Endothelial cell (in vitro differentiated cells): ENCODE data around the gene DIPK1C. TPM values are rescaled to one million over a fixed set of nuclear protein-coding genes. Genes with fewer than 3 reads are reported as not detected.

ENCODE experiments used
- DNase-seq: peaks from one replicate; pipeline ENCODE4 v3.0.0; 2021; ENCODE audit warnings: low spot score
- H3K27ac Mint-ChIP-seq: one replicate; pipeline ENCODE4 v1.8.0; 2021; ENCODE audit warnings: mixed read lengths, inconsistent platforms; ENCODE audit not compliant: unreplicated experiment
- H3K27me3 Mint-ChIP-seq: one replicate; pipeline ENCODE4 v1.8.0; 2021; ENCODE audit warnings: mild to moderate bottlenecking, moderate library complexity, mixed read lengths, inconsistent platforms; ENCODE audit not compliant: unreplicated experiment
- H3K36me3 Mint-ChIP-seq: one replicate; pipeline ENCODE4 v1.8.0; 2021; ENCODE audit warnings: mild to moderate bottlenecking, low read depth, mixed read lengths, inconsistent platforms; ENCODE audit not compliant: unreplicated experiment
- H3K4me1 Mint-ChIP-seq: one replicate; pipeline ENCODE4 v1.8.0; 2021; ENCODE audit warnings: mild to moderate bottlenecking, mixed read lengths, inconsistent platforms; ENCODE audit not compliant: unreplicated experiment
- H3K4me3 Mint-ChIP-seq: one replicate; pipeline ENCODE4 v1.8.0; 2021; ENCODE audit warnings: mild to moderate bottlenecking, mixed read lengths, inconsistent platforms; ENCODE audit not compliant: unreplicated experiment
- H3K9me3 Mint-ChIP-seq: one replicate; pipeline ENCODE4 v1.8.0; 2021; ENCODE audit warnings: mixed read lengths, inconsistent platforms; ENCODE audit not compliant: unreplicated experiment
- total RNA-seq: library from RNA; stranded (reverse); fragmentation: NEBNext Ultra II Directional; extraction: Animal tissue kit (Norgen Biotek cat#: 25700); gene quantifications from one replicate; pipeline ENCODE4 v1.2.1, GENCODE V29; 2021; ENCODE audit not compliant: unreplicated experiment
- TF ChIP-seq, protein P1 (sequence below): fragments of 200-600 bp; sonication (generic); IDR thresholded peaks from one replicate; pipeline ENCODE4 v1.5.0; 2021; ENCODE audit warnings: antibody characterized with exemption; ENCODE audit not compliant: unreplicated experiment

DIPK1C gene
- total RNA-seq, 1 donor from 2014 or later, result 0.21 TPM

DNA sequence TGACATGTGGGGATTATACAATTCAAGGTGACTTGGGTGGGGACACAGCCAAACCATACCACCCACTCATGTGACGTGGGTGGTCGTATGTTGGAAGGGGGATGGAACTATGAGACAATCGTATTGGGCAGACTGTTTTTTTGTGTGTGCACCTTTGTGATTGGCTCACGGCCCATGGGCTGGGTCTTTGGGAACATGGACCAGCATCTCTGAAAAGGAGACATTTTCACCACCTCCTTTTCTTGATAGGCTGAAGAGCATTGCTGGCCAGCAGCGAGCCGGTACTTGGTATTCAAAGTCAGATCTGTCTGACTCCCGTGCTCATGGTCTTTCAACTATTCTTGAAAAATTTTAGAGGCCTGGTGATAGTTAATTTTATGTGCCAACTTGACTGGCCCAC, 62.1 kb downstream of the DIPK1C start:
- Mint-ChIP-seq H3K27me3 (peaks cover 1% of the 10 kb centered on the region), H3K4me1 (peaks cover 5% of the 10 kb centered on the region), H3K27ac (no peak overlapping the region), H3K4me3 (no peak overlapping the region), H3K36me3 (no peaks in the 10 kb centered on the region), H3K9me3 (no peaks in the 10 kb centered on the region)
- no peak for DNase-seq
- TF ChIP-seq, protein P1, sequence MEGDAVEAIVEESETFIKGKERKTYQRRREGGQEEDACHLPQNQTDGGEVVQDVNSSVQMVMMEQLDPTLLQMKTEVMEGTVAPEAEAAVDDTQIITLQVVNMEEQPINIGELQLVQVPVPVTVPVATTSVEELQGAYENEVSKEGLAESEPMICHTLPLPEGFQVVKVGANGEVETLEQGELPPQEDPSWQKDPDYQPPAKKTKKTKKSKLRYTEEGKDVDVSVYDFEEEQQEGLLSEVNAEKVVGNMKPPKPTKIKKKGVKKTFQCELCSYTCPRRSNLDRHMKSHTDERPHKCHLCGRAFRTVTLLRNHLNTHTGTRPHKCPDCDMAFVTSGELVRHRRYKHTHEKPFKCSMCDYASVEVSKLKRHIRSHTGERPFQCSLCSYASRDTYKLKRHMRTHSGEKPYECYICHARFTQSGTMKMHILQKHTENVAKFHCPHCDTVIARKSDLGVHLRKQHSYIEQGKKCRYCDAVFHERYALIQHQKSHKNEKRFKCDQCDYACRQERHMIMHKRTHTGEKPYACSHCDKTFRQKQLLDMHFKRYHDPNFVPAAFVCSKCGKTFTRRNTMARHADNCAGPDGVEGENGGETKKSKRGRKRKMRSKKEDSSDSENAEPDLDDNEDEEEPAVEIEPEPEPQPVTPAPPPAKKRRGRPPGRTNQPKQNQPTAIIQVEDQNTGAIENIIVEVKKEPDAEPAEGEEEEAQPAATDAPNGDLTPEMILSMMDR, result no peak

DNA sequence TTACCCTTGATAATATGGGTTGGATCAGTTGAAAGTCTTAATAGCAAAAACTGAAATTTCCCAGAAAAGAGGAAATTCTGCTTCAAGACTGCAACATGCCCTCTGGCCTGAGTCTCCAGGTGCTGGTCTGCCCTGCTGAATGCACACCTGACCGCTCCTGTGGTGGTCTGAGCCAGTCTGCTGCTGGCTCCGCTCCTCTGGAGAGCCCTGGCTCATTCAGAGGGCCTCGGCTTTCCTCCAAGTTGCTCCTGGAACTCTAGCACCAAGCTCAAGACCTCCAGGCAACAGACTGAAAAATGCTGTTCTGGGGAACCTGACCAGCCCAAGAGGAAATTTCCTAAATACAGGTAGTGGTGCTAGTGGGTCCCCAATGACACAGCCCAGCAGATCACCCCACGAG, 64.8 kb downstream of the DIPK1C start:
- no peak overlapping the region for H3K27ac Mint-ChIP-seq
- DNase-seq, result no peak
- no peaks in the 10 kb centered on the region for H3K36me3 Mint-ChIP-seq
- no peaks in the 10 kb centered on the region for H3K27me3 Mint-ChIP-seq
- TF ChIP-seq, protein P1, result no peak
- peaks cover 18% of the 10 kb centered on the region for H3K4me1 Mint-ChIP-seq
- H3K9me3 Mint-ChIP-seq, result no peaks in the 10 kb centered on the region
- no peak overlapping the region for H3K4me3 Mint-ChIP-seq

DNA sequence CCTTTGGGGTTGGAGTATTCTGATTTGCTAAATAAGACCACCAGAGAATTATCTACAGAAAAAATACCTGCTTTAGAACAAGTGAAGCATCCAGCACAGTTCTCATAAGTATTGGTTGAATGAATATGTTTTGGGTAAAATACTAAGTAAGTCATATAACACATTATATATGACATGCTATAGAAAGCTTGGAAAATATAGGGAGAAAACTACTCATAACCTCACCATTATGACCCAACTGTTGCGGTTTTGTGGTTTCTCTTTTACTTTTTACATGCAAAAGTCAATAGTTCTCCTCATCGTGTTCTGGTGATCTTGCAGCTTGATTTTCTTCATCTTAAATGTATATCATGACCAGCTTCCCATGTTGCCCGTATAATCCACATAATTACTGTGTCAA, 66.2 kb downstream of the DIPK1C start:
- no peak for DNase-seq
- no peaks in the 10 kb centered on the region for H3K27me3 Mint-ChIP-seq

DNA sequence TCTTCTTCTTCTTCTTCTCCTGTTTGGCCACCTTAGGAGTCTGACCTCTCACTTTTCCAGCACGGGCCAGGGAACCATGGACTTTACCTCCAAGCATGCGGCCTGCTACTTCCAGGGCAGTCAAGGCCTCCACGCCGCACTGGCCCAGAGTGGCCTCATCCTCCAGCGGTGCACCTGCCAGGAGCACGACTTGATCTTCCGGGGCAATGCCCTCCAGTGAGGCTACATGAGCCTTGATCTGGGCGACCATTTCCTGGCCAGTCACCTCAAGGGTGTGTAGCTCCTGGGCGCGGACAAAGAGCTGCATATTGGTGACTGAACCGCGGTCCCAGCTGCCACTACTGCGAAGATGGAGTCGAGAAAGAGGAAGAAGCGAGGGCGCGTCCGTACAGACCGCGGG, 67.1 kb downstream of the DIPK1C start:
- no peaks in the 10 kb centered on the region for H3K9me3 Mint-ChIP-seq

More for the DNA sequence above, 66.2 kb downstream of the DIPK1C start:
- H3K9me3 Mint-ChIP-seq, result no peaks in the 10 kb centered on the region
- H3K36me3 Mint-ChIP-seq, result no peaks in the 10 kb centered on the region
- no peak overlapping the region for H3K4me3 Mint-ChIP-seq
- H3K4me1 Mint-ChIP-seq, result peaks cover 18% of the 10 kb centered on the region
- no peak overlapping the region for H3K27ac Mint-ChIP-seq
- TF ChIP-seq, protein P1, result no peak

DNA sequence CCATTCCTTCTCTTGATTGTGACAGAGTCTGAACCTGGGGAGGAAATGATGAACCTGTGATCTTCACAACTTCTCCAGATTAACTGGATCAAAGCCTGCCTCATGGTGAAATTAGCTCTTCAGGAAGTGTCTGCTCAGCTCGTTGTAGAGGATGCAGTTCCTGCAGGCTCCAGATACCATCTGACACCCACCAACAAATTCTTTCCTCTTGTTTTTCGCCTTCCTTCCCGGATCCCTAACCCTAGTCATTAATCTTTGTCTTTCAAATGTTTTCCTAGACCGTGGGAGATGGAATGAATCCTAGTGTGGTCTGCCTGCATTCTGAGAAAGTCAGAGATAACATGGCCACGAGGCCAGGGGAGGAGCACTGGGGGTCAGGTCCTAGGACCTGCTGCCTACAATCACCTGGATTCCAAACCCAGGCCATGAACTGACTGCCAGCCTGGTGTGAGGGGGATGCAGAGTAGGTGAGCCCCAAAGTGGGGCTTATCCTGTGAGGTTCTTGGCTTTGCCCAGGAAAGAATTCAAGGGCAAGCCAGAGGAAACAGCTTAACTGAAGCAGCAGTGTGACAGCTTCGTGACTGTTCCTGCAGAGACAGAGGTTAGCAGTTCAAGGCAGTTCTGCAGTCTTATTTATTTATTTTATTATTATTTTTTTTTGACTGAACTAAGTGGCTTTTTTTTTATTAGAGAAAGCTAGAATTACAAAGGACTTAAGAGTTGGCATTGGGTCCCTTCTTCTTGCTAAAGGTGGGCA, 67.8 kb downstream of the DIPK1C start:
- peak; percentile 10 for DNase-seq
- Mint-ChIP-seq H3K4me3 (no peak overlapping the region), H3K4me1 (peaks cover 18% of the 10 kb centered on the region), H3K27me3 (no peaks in the 10 kb centered on the region), H3K27ac (peak overlapping the region; percentile 55), H3K36me3 (no peaks in the 10 kb centered on the region), H3K9me3 (no peaks in the 10 kb centered on the region)
- TF ChIP-seq, protein P1, result no peak

More for the DNA sequence above, 67.1 kb downstream of the DIPK1C start:
- Mint-ChIP-seq H3K4me1 (peaks cover 18% of the 10 kb centered on the region), H3K27me3 (no peaks in the 10 kb centered on the region), H3K27ac (no peak overlapping the region), H3K4me3 (no peak overlapping the region), H3K36me3 (no peaks in the 10 kb centered on the region)
- DNase-seq, result no peak
- TF ChIP-seq, protein P1, result no peak
